CD4-positive, alpha-beta T cell treated with Interleukin-1 beta for 1 hour (primary cell): ENCODE data around the gene DCP1B.
A peak's percentile ranks its signal among the peaks of the same experiment; 100 is the strongest.

Source experiments
- DNase-seq, 2 donors: peaks; one replicate each; pipeline ENCODE4 v3.0.0-alpha.2; 2020 to 2022

DCP1B gene

GRCh38 chr12:1933342-1934051 lies 70.8 kb downstream of the DCP1B start:
- DNase-seq: no peak

- DNase-seq: no peak
Observed at GRCh38 chr12:1932264-1932777, 71.9 kb downstream of the DCP1B start.

- no peak for DNase-seq
Observed at GRCh38 chr12:1931642-1932041, 72.6 kb downstream of the DCP1B start.

GRCh38 chr12:1930803-1931597 lies 73.3 kb downstream of the DCP1B start:
- DNase-seq: no peak

- no peak for DNase-seq
Observed at GRCh38 chr12:1929985-1930802, 74.1 kb downstream of the DCP1B start.

GRCh38 chr12:1929241-1929984 lies 74.8 kb downstream of the DCP1B start:
- no peak for DNase-seq

- DNase-seq: no peak
Observed at GRCh38 chr12:1928439-1929121, 75.7 kb downstream of the DCP1B start.

GRCh38 chr12:1927751-1928351 lies 76.4 kb downstream of the DCP1B start:
- DNase-seq: no peak

GRCh38 chr12:1927051-1927680 lies 77.1 kb downstream of the DCP1B start:
- DNase-seq: no peak

- DNase-seq: no peak
Observed at GRCh38 chr12:1926251-1926657, 78.0 kb downstream of the DCP1B start.

GRCh38 chr12:1925684-1926006 lies 78.6 kb downstream of the DCP1B start:
- DNase-seq: no peak

- DNase-seq: no peak
Observed at GRCh38 chr12:1924996-1925683, 79.1 kb downstream of the DCP1B start.

- no peak for DNase-seq
Observed at GRCh38 chr12:1922985-1923384, 81.3 kb downstream of the DCP1B start.

- DNase-seq: no peak
Observed at GRCh38 chr12:1922075-1922709, 82.1 kb downstream of the DCP1B start.

- peak in 1 of 2 donors; percentile 34 for DNase-seq
Observed at GRCh38 chr12:1920971-1921370, 83.3 kb downstream of the DCP1B start.

- no peak for DNase-seq
Observed at GRCh38 chr12:1920436-1920835, 83.8 kb downstream of the DCP1B start.

GRCh38 chr12:1919763-1920162 lies 84.5 kb downstream of the DCP1B start:
- no peak for DNase-seq

GRCh38 chr12:1919284-1919683 lies 85.0 kb downstream of the DCP1B start:
- DNase-seq: no peak

GRCh38 chr12:1918884-1919236 lies 85.4 kb downstream of the DCP1B start:
- no peak for DNase-seq
